Mucosa of descending colon (tissue), 3 donors: ENCODE data around the gene COX6A1. TPM values are rescaled to one million over a fixed set of nuclear protein-coding genes. Genes with fewer than 3 reads are reported as not detected.

Experiments
- ATAC-seq: fragments of 200-7000 bp; cut with Tn5 transposase; one replicate; pipeline ENCODE4 v1.9.1; 2020; ENCODE audit warnings: mild to moderate bottlenecking, moderate library complexity
- DNase-seq, 3 donors: peaks; one replicate each; pipeline ENCODE4 v3.0.0-alpha.2; 2020
- H3K36me3 ChIP-seq: fragments of 200-600 bp; one replicate; pipeline ENCODE4 v1.8.0; 2021; ENCODE audit warnings: low read depth, mild to moderate bottlenecking
- H3K4me1 ChIP-seq: fragments of 200-600 bp; one replicate; pipeline ENCODE4 v1.8.0; 2021; ENCODE audit warnings: low read depth, mild to moderate bottlenecking
- H3K4me3 ChIP-seq: fragments of 200-600 bp; one replicate; pipeline ENCODE4 v1.8.0; 2021; ENCODE audit warnings: mild to moderate bottlenecking
- H3K9me3 ChIP-seq: fragments of 200-600 bp; one replicate; pipeline ENCODE4 v1.8.0; 2021; ENCODE audit warnings: mild to moderate bottlenecking
- CTCF ChIP-seq: fragments of 200-600 bp; IDR thresholded peaks from one replicate; pipeline ENCODE4 v1.8.0; 2022; ENCODE audit warnings: antibody characterized with exemption, mild to moderate bottlenecking
- intact Hi-C, 2 donors: fragments of 100-400 bp; cut with DNase I in 1 of 2; cut with micrococcal nuclease in 1 of 2; formaldehyde crosslinking; loops; one replicate each; pipeline versions ENCODE4 v1.11.0 to v1.11.1; 2022; cut with DNase I, micrococcal nuclease
- total RNA-seq, 3 donors: library from RNA; stranded (reverse); fragmentation: NEBNext Ultra II Directional in 2 of 3; extraction: Animal tissue kit (Norgen Biotek cat#: 25700) in 2 of 3; gene quantifications; one replicate each; pipeline versions ENCODE4 v1.2.1 to v1.2.4, GENCODE V29; 2021 to 2023
- donor health status: DM: no; HTN: no; CAD: no; lungs with moderate emphysema.
- donor health status: DM: no; HTN: no; CAD: no.
- donor health status: DM: no; HTN: yes; CAD: no.

COX6A1 gene
- total RNA-seq, 3 donors from 2014 or later, result 509 to 899 (median 865) TPM

- intact Hi-C loops, result no loop called here
- no peak for TF ChIP-seq CTCF
- Histone ChIP-seq H3K4me1 (peaks cover 6% of the 10 kb centered on the region), H3K36me3 (no peaks in the 10 kb centered on the region), H3K4me3 (no peak overlapping the region), H3K9me3 (no peaks in the 10 kb centered on the region)
- ATAC-seq (no peak), DNase-seq (no peak)
These were observed 39.9 kb upstream of the COX6A1 start for GRCh38 chr12:120397824-120398540.

GRCh38 chr12:120399531-120399930 is 38.4 kb upstream of the COX6A1 start:
- no peak overlapping the region for H3K4me3 ChIP-seq
- H3K9me3 ChIP-seq, result no peaks in the 10 kb centered on the region
- no peaks in the 10 kb centered on the region for H3K36me3 ChIP-seq
- no peaks in the 10 kb centered on the region for H3K4me1 ChIP-seq
- intact Hi-C loops, result no loop called here
- DNase-seq, result no peak
- ATAC-seq, result no peak
- no peak for TF ChIP-seq CTCF

- Histone ChIP-seq H3K36me3 (no peaks in the 10 kb centered on the region), H3K9me3 (no peaks in the 10 kb centered on the region), H3K4me3 (no peak overlapping the region), H3K4me1 (peaks cover 5% of the 10 kb centered on the region)
- no peak for TF ChIP-seq CTCF
- intact Hi-C loops, result no loop called here
- DNase-seq (no peak), ATAC-seq (no peak)
These were observed 35.7 kb upstream of the COX6A1 start for GRCh38 chr12:120402217-120402616.

- intact Hi-C loops, result no loop called here
- peaks cover 5% of the 10 kb centered on the region for H3K4me1 ChIP-seq
- TF ChIP-seq CTCF, result no peak
- H3K36me3 ChIP-seq, result no peaks in the 10 kb centered on the region
- no peaks in the 10 kb centered on the region for H3K9me3 ChIP-seq
- ATAC-seq (no peak), DNase-seq (no peak)
- no peak overlapping the region for H3K4me3 ChIP-seq
These were observed 34.0 kb upstream of the COX6A1 start for GRCh38 chr12:120403869-120404268.

- no peak for ATAC-seq
- Histone ChIP-seq H3K36me3 (no peaks in the 10 kb centered on the region), H3K9me3 (no peaks in the 10 kb centered on the region), H3K4me1 (peaks cover 5% of the 10 kb centered on the region), H3K4me3 (no peak overlapping the region)
- DNase-seq, result no peak
- no peak for TF ChIP-seq CTCF
- intact Hi-C loops, result no loop called here
These were observed 33.6 kb upstream of the COX6A1 start for GRCh38 chr12:120404271-120404670.
